ENCODE measurements around the gene SPTBN1. TPM values are rescaled to one million over a fixed set of nuclear protein-coding genes. Genes with fewer than 3 reads are reported as not detected.

Gene SPTBN1
- total and polyA plus RNA-seq, 5 donors from 2014 or later, result 10.0 to 182 (median 19.6) TPM

DNA sequence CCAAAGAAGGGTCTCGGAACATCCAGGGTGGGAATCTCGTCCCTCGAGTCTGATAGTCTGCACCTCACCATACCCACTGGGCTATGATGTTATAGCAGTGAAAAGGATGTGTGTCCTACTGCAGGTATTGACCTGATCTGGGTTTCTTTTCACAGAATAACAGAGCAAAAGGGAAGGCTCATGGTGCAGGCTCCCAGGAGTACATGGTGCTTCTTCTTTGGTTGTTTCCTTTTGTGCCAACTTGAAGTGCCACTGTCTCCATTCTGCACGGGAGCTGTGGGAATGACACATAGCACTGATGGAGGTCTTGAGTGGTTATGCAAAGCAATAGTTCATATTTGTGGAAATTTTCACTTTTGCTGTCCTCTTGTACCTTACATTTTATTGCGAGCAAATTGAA lies 195.2 kb downstream of the SPTBN1 start:
- H3K27me3 Mint-ChIP-seq, result no peaks in the 10 kb centered on the region
- peaks cover 78% of the 10 kb centered on the region for H3K36me3 Mint-ChIP-seq

GRCh38 chr2:54652540-54652939 lies 196.4 kb downstream of the SPTBN1 start:
- Mint-ChIP-seq H3K27me3 (no peaks in the 10 kb centered on the region), H3K36me3 (peaks cover 71% of the 10 kb centered on the region), H3K27ac (peak overlapping the region in 2 of 3 donors; percentile 5 to 55), H3K4me3 (no peak overlapping the region), H3K9me3 (peaks cover 0 to 2% (median 0%) of the 10 kb centered on the region in 7 donors), H3K4me1 (peaks cover 0 to 14% (median 6%) of the 10 kb centered on the region in 4 donors)
- peaks cover 99% of the 10 kb centered on the region for H3K36me3 ChIP-seq (ENCODE audit: control insufficient read depth, insufficient read depth, low read length)
- no peak overlapping the region for H3K27ac ChIP-seq (ENCODE audit: insufficient read depth, low read length, poor library complexity, severe bottlenecking)
- H3K4me3 ChIP-seq (ENCODE audit: low read depth, low read length), result no peak overlapping the region
- no peaks in the 10 kb centered on the region for H3K27me3 ChIP-seq (ENCODE audit: control insufficient read depth, insufficient read depth, low read length)
- DNase-seq (no peak), ATAC-seq (ENCODE audit: low read depth in 2 of 2) (peak in 1 of 2 donors; percentile 34)
- no peaks in the 10 kb centered on the region for H3K4me1 ChIP-seq (ENCODE audit: control insufficient read depth, insufficient read depth, low read length, poor library complexity, severe bottlenecking)
- H3K9me3 ChIP-seq (ENCODE audit: control insufficient read depth in 2 of 2, low read length in 2 of 2), result no peaks in the 10 kb centered on the region

More for the DNA sequence above, 195.2 kb downstream of the SPTBN1 start:
- no peaks in the 10 kb centered on the region for H3K9me3 ChIP-seq (ENCODE audit: control insufficient read depth in 2 of 2, low read length in 2 of 2)
- Mint-ChIP-seq H3K27ac (no peak overlapping the region), H3K4me3 (no peak overlapping the region), H3K4me1 (peaks cover 0 to 11% (median 6%) of the 10 kb centered on the region in 4 donors), H3K9me3 (peaks cover 0 to 2% (median 0%) of the 10 kb centered on the region in 7 donors)
- no peak overlapping the region for H3K27ac ChIP-seq (ENCODE audit: insufficient read depth, low read length, poor library complexity, severe bottlenecking)
- H3K4me1 ChIP-seq (ENCODE audit: control insufficient read depth, insufficient read depth, low read length, poor library complexity, severe bottlenecking), result no peaks in the 10 kb centered on the region
- H3K27me3 ChIP-seq (ENCODE audit: control insufficient read depth, insufficient read depth, low read length), result no peaks in the 10 kb centered on the region
- peaks cover 100% of the 10 kb centered on the region for H3K36me3 ChIP-seq (ENCODE audit: control insufficient read depth, insufficient read depth, low read length)
- no peak for DNase-seq
- no peak for ATAC-seq (ENCODE audit: low read depth in 2 of 2)
- H3K4me3 ChIP-seq (ENCODE audit: low read depth, low read length), result no peak overlapping the region

GRCh38 chr2:54653572-54654204 lies 197.6 kb downstream of the SPTBN1 start:
- H3K4me3 ChIP-seq (ENCODE audit: low read depth, low read length), result no peak overlapping the region
- no peaks in the 10 kb centered on the region for H3K9me3 ChIP-seq (ENCODE audit: control insufficient read depth in 2 of 2, low read length in 2 of 2)
- H3K9me3 Mint-ChIP-seq, result peaks cover 0 to 2% (median 0%) of the 10 kb centered on the region in 7 donors
- no peak for DNase-seq
- no peaks in the 10 kb centered on the region for H3K27me3 Mint-ChIP-seq
- ATAC-seq (ENCODE audit: low read depth in 2 of 2), result no peak
- H3K4me1 Mint-ChIP-seq, result peaks cover 0 to 14% (median 6%) of the 10 kb centered on the region in 4 donors
- no peak overlapping the region for H3K4me3 Mint-ChIP-seq
- no peak overlapping the region for H3K27ac ChIP-seq (ENCODE audit: insufficient read depth, low read length, poor library complexity, severe bottlenecking)
- H3K36me3 Mint-ChIP-seq, result peaks cover 71% of the 10 kb centered on the region
- H3K4me1 ChIP-seq (ENCODE audit: control insufficient read depth, insufficient read depth, low read length, poor library complexity, severe bottlenecking), result no peaks in the 10 kb centered on the region
- no peak overlapping the region for H3K27ac Mint-ChIP-seq
- no peaks in the 10 kb centered on the region for H3K27me3 ChIP-seq (ENCODE audit: control insufficient read depth, insufficient read depth, low read length)
- peaks cover 99% of the 10 kb centered on the region for H3K36me3 ChIP-seq (ENCODE audit: control insufficient read depth, insufficient read depth, low read length)

DNA sequence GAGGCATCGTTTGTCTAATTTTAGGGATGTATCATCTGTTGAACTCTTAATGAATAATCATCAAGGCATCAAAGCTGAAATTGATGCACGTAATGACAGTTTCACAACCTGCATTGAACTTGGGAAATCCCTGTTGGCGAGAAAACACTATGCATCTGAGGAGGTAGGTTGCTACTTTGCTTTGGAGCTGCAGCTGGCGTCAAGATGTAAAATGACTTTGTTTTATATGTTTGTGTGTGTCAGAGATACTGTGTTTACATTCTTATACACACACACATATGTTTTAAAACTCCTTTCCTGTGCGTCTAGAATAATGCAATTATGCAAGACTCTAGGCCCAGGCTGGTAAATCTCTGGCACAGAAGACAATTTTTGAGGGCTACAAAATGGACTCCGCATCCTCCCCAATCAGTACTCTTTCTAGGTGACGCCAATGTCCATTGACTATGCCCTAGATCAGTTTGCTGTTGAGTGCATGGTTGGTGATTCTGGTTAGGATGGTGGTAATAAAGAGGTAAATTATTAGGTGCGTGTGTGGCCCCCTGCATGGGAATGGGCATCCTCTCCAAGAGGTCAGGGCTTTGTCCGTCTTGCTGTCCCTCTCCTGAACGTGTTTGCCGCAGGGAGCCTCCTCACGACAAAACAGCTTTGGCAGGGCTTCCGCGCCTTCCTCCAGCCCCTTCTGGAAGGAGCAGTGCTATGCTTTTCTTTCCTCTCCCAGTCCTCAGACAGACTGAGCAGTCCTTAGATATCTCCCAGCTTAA lies 199.1 kb downstream of the SPTBN1 start:
- peak overlapping the region in 1 of 3 donors; percentile 15 for H3K27ac Mint-ChIP-seq
- Histone ChIP-seq H3K4me1 (ENCODE audit: control insufficient read depth, insufficient read depth, low read length, poor library complexity, severe bottlenecking) (no peaks in the 10 kb centered on the region), H3K9me3 (ENCODE audit: control insufficient read depth in 2 of 2, low read length in 2 of 2) (no peaks in the 10 kb centered on the region), H3K36me3 (ENCODE audit: control insufficient read depth, insufficient read depth, low read length) (peaks cover 99% of the 10 kb centered on the region), H3K27ac (ENCODE audit: insufficient read depth, low read length, poor library complexity, severe bottlenecking) (no peak overlapping the region), H3K4me3 (ENCODE audit: low read depth, low read length) (no peak overlapping the region), H3K27me3 (ENCODE audit: control insufficient read depth, insufficient read depth, low read length) (no peaks in the 10 kb centered on the region)
- no peak for DNase-seq
- peaks cover 0 to 12% (median 6%) of the 10 kb centered on the region in 4 donors for H3K4me1 Mint-ChIP-seq
- H3K9me3 Mint-ChIP-seq, result peaks cover 0 to 2% (median 0%) of the 10 kb centered on the region in 7 donors
- ATAC-seq (ENCODE audit: low read depth in 2 of 2), result no peak
- no peaks in the 10 kb centered on the region for H3K27me3 Mint-ChIP-seq
- H3K36me3 Mint-ChIP-seq, result peaks cover 69% of the 10 kb centered on the region
- H3K4me3 Mint-ChIP-seq, result no peak overlapping the region

GRCh38 chr2:54656863-54657262 lies 200.7 kb downstream of the SPTBN1 start:
- no peaks in the 10 kb centered on the region for H3K4me1 ChIP-seq (ENCODE audit: control insufficient read depth, insufficient read depth, low read length, poor library complexity, severe bottlenecking)
- DNase-seq, result no peak
- H3K9me3 ChIP-seq (ENCODE audit: control insufficient read depth in 2 of 2, low read length in 2 of 2), result no peaks in the 10 kb centered on the region
- H3K27me3 Mint-ChIP-seq, result no peaks in the 10 kb centered on the region
- peaks cover 99% of the 10 kb centered on the region for H3K36me3 ChIP-seq (ENCODE audit: control insufficient read depth, insufficient read depth, low read length)
- peaks cover 73% of the 10 kb centered on the region for H3K36me3 Mint-ChIP-seq
- peaks cover 0 to 9% (median 4%) of the 10 kb centered on the region in 4 donors for H3K4me1 Mint-ChIP-seq
- no peak for ATAC-seq (ENCODE audit: low read depth in 2 of 2)
- no peak overlapping the region for H3K4me3 Mint-ChIP-seq
- no peak overlapping the region for H3K27ac ChIP-seq (ENCODE audit: insufficient read depth, low read length, poor library complexity, severe bottlenecking)
- no peak overlapping the region for H3K27ac Mint-ChIP-seq
- no peak overlapping the region for H3K4me3 ChIP-seq (ENCODE audit: low read depth, low read length)
- peaks cover 0 to 2% (median 0%) of the 10 kb centered on the region in 7 donors for H3K9me3 Mint-ChIP-seq
- no peaks in the 10 kb centered on the region for H3K27me3 ChIP-seq (ENCODE audit: control insufficient read depth, insufficient read depth, low read length)

DNA sequence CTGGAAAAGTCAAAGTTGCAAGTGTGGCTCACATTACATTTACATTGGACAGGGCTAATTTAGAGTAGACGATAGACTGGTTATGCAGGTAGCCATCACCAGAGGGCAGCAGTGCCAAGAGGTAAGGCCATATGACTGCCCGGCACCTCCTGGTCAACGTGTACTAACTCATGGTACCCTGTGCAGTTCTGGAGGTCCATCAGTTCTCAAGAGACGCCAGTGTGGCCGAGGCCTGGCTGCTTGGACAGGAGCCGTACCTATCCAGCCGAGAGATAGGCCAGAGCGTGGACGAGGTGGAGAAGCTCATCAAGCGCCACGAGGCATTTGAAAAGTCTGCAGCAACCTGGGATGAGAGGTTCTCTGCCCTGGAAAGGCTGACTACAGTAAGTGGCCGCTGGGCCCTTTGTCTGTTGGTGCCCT lies 201.5 kb downstream of the SPTBN1 start:
- DNase-seq (peak in 1 of 3 donors; percentile 29), ATAC-seq (ENCODE audit: low read depth in 2 of 2) (no peak)
- H3K9me3 Mint-ChIP-seq, result peaks cover 0 to 2% (median 0%) of the 10 kb centered on the region in 7 donors
- peaks cover 0 to 9% (median 2%) of the 10 kb centered on the region in 4 donors for H3K4me1 Mint-ChIP-seq
- Histone ChIP-seq H3K4me1 (ENCODE audit: control insufficient read depth, insufficient read depth, low read length, poor library complexity, severe bottlenecking) (no peaks in the 10 kb centered on the region), H3K27me3 (ENCODE audit: control insufficient read depth, insufficient read depth, low read length) (no peaks in the 10 kb centered on the region), H3K9me3 (ENCODE audit: control insufficient read depth in 2 of 2, low read length in 2 of 2) (no peaks in the 10 kb centered on the region), H3K36me3 (ENCODE audit: control insufficient read depth, insufficient read depth, low read length) (peaks cover 99% of the 10 kb centered on the region), H3K4me3 (ENCODE audit: low read depth, low read length) (no peak overlapping the region), H3K27ac (ENCODE audit: insufficient read depth, low read length, poor library complexity, severe bottlenecking) (no peak overlapping the region)
- no peak overlapping the region for H3K4me3 Mint-ChIP-seq
- H3K36me3 Mint-ChIP-seq, result peaks cover 73% of the 10 kb centered on the region
- H3K27me3 Mint-ChIP-seq, result no peaks in the 10 kb centered on the region
- H3K27ac Mint-ChIP-seq, result no peak overlapping the region

GRCh38 chr2:54658564-54659071 lies 202.5 kb downstream of the SPTBN1 start:
- Mint-ChIP-seq H3K9me3 (peaks cover 0 to 2% (median 0%) of the 10 kb centered on the region in 7 donors), H3K4me1 (peaks cover 0 to 5% (median 2%) of the 10 kb centered on the region in 4 donors), H3K27me3 (no peaks in the 10 kb centered on the region), H3K4me3 (no peak overlapping the region), H3K27ac (peak overlapping the region in 1 of 3 donors; percentile 49), H3K36me3 (peaks cover 71% of the 10 kb centered on the region)
- H3K4me3 ChIP-seq (ENCODE audit: low read depth, low read length), result no peak overlapping the region
- no peaks in the 10 kb centered on the region for H3K27me3 ChIP-seq (ENCODE audit: control insufficient read depth, insufficient read depth, low read length)
- H3K36me3 ChIP-seq (ENCODE audit: control insufficient read depth, insufficient read depth, low read length), result peaks cover 99% of the 10 kb centered on the region
- no peak for DNase-seq
- no peak for ATAC-seq (ENCODE audit: low read depth in 2 of 2)
- H3K4me1 ChIP-seq (ENCODE audit: control insufficient read depth, insufficient read depth, low read length, poor library complexity, severe bottlenecking), result no peaks in the 10 kb centered on the region
- H3K27ac ChIP-seq (ENCODE audit: insufficient read depth, low read length, poor library complexity, severe bottlenecking), result no peak overlapping the region
- no peaks in the 10 kb centered on the region for H3K9me3 ChIP-seq (ENCODE audit: control insufficient read depth in 2 of 2, low read length in 2 of 2)

Measured in CD4-positive, CD25-positive, alpha-beta regulatory T cell (primary cell).